CD4-positive, alpha-beta T cell treated with Interleukin-4 for 1 hour (primary cell): ENCODE results near the gene DPP6.
"Not testable (repeated sequence)": the region's sequence is repeated elsewhere in the genome, so short reads cannot be mapped to it uniquely, and the experiment has no call there.

ENCODE experiments used
- DNase-seq, 2 donors: peaks; one replicate each; pipeline ENCODE4 v3.0.0-alpha.2; 2020 to 2022

Gene DPP6

DNA sequence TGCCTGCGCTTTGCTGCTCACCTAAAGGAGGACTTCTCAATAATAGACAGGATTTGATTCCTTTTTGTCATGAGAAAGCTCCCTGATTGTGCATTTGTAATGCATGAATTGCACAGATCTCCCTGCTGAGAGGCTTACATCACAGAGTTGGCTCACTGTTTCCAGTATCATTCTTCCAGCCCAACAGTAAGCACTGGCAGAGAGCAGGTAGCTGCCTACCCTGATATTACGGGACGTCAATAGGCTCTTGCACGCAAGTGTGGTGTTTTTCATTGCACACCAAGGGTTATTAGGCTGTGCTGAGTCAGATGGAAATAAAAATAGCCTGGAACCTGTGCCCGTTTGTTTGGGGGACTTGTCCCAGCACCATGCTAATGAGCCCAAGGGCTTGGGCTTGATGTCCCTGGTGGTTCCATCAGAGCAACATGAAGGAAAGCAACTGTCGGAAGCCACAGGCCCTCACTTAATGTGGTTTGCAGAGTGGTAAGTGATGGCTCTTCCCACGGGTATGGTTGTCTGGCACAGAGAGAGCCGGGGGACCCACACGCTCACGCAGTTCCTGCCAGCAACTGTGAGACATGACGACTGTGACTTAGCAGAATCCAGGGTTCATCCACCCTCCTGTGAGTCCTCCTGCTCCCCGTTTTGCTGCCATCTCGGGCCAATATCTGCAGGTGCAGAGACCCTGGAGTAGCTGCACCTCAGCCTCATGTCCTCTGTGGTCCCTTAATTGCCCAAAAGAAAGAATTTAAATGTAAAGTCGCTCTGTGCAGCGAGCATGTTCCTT lies 20.4 kb downstream of the DPP6 start:
- DNase-seq, result not testable (repeated sequence)

DNA sequence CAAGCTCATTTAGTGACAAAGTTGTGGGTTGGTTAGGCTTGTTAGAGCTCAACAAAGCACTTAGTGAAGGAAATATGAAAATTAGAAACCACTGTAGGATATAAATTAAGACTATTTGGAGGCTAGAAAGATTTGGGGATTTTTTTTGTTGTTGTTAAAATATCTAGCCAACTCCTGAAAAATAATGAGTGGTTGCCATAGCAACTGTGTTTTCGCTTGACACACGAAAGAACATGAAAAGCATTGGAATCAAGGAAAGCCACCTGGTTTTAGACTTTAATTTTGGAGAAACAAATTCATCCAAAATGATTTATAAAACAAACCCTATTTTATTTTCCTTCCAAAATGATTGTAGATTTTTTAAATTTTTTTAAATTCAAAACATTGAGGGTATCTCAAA lies 26.3 kb downstream of the DPP6 start:
- not testable (repeated sequence) for DNase-seq

DNA sequence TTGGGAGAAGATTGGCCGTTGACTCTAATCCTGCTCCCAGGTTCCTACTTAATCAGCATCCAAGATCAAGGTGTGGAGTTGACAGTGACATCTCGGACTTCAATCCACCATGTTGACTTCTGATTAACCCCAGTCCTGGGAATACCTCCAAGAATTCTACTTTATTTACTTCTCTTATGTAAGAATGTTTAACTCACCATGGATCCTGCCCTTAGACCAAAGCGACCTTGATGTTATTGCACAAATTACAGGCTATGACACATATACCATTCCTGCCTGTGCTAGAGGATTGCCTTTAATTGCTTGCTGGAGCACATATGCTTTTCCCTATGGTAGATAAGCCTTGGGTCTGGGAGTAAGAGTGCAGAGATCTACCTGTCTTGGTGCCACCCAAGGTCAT lies 28.1 kb downstream of the DPP6 start:
- DNase-seq, result not testable (repeated sequence)

DNA sequence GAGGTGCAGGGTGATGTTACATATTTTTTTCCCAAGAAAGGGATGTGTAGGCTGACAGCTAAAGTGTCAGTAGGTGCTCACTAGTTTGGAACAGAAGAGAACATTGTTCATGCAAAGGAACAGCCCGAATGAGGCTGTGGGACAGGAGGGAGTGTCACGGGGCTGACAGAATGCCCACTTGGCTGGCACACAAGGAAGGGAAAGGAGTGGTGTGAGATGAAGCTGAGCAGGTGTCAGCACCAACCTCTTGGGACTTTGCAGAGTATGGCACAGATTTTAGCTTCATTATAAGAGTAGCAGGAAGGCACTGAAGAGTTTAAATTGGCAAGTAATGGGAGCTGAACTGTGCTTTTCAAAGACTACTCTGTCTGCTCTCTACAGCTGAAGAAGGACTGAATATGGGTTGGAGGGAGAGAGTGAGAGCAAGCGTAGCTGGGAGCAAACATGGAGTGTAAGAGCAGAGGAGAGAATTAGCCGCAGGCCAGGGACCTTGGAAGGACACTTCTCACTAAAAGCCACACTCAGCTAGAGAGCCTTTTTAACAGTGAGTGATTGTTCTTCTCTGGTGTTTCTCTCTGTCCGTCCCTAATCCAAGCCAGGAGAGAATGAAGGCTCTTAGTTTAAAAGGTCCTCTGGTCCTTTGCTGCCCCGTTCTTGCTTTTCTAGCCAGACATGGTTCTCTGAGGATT lies 35.0 kb downstream of the DPP6 start:
- DNase-seq, result not testable (repeated sequence)

DNA sequence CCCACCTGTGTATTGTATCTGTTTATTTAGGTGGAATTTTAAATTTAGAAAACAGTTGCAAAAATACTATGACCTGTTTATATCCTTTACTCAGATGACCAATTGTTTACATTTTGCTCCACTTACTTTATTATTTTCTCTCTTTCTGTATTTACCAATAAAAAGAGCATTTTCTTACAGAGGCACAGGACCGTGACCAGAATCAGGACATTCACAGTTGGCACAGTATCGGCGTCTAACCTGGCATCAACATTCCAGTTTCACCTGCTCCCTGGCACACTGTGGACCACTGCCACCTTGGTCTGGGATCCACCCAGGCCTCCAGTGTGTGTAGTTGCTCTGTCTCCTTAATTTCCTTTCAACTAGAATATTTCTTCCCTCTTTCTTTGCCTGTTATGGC lies 39.9 kb downstream of the DPP6 start:
- DNase-seq, result not testable (repeated sequence)

DNA sequence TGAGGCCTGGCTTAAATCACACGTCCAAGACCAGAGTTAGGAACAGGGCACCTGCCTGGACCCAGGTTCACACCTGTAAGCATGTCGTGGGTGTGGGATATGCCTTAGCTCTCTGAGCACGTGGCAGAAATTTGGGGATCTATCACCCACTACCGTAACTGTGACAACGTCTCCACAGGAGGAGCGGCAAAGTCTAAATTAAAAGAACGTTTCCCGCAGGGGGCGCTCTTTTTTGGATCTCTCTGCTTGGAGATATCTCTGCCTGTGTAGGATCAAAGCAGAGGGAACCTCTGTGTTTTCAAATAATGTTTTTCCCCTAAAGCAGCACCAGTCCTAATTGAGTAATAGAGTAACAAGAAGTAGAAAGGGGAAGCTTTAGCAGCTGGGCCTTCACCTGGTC lies 43.0 kb downstream of the DPP6 start:
- DNase-seq, result not testable (repeated sequence)

DNA sequence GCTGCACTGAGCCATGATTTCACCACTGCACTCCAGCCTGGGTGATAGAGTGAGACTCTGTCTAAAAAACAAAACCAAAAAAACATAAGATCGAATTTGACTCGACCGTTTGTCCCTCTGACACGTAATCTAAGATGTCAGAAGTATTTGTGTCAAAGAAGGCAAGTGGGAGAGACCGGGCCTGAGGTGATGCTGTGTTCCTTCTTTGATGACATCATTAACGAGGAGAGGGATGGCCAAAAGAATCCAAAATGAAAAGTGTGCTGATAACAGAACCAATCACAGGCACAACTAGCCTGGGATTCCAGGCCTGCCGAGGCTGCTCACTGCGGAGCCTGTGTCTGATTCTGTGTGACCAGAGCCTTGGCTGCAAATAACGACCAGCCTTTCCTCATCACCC lies 52.9 kb downstream of the DPP6 start:
- not testable (repeated sequence) for DNase-seq

DNA sequence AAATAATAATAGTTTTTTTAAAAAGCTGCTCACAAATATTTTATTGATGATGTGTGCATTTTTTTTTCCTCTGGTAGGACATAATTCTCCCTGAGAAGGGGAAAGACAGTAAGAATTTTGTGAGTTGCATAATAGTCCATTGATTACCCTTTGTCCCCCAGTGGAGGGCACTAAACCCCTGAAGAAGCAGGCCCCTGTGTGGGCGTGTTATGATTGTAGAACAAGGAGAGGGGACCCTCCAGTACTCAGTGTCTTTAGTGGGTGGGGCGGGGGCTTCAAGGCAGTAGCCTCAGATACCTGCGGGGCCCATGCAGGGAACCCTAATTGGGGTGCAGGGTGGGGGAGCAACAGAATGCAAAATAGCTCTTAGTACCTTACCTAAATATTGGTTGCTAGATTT lies 57.4 kb downstream of the DPP6 start:
- DNase-seq, result not testable (repeated sequence)

DNA sequence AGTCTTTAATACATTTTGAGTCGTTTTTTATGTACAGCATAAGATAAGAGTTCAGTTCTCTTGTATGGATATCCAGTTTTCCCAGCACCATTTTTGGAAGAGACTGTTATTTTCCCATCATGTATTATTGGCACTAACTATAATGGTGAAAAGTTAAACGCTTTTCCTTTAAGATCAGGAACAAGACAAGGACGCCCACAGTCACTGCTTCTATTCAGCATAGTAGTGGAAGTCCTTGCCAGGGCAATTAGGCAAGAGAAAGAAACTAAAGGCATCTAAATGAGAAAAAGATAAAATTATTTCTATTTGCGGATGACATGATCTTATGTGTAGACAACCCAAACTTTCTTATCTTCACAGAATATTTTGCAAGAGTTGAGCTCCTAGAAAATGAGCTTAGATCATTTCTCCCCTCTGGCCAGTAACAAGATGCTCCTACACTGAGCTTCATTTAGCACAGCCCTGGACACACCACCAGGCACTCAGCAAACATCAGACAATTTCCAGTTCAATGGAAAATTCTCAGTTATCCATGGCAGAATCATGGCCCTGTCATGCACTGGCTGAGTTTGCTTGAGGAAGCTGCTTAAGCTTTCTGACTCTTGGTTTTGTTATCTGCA lies 61.6 kb downstream of the DPP6 start:
- DNase-seq, result not testable (repeated sequence)

DNA sequence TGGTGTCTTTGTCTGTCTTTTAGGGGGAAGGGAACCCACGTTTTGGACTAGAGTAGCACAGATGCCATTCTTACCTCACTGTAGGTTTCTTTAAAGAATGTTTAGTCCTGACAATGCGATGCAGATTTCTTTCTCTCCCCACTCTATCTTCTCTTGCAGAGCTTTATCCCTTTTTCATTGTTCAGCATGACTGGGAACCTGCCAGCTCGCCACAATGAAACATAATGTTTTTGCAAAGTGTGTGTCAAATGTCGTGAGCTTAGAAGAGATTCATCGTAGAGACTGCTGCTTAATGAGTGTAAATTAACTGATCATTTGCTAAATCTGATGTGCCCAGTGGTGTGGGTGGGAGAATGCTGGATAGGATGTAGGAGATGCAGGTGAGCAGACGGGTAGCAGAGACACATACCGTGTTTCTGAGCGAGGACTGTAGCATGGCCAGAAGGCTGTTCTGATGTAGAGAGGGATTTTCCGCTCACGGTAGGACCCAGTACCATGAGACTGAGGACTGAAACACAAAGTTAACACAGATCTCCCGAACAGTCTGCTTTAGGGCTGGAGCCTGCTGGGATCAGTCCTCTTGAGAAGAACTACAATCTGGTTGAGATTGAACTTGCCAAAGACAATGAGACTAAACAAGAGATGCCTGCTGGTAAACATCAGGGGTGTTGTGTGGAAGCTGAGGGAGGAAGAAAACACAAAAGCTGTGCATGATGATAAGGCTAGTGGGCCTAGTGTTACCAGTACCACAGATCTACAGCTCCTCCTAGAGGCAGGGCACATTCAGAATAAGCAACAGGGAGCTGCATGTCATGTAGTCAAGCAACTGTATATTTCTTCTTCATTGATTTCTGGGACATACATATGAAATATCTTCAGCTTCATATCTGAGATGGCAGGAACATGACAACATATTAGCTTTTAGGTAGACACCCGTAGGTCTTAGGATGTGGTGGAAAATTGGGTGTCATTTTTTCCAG lies 65.5 kb downstream of the DPP6 start:
- DNase-seq, result not testable (repeated sequence)

DNA sequence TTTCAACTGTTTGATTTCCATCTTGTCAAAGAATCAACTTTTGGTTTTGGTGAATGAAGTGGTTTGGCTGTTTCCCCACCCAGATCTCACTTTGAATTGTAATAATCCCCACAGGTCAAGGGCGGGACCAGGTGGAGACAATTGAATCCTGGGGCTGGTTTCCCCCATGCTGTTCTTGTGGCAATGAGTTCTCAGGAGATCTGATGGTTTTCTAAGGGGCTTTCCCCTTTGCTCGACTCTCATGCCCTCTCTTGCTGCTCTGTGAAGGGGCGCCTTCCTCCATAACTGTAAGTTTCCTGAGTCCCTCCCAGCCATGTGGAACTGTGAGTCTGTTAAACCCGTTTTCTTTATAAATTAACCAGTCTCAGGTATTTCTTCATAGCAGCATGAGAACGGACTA lies 68.6 kb downstream of the DPP6 start:
- not testable (repeated sequence) for DNase-seq

DNA sequence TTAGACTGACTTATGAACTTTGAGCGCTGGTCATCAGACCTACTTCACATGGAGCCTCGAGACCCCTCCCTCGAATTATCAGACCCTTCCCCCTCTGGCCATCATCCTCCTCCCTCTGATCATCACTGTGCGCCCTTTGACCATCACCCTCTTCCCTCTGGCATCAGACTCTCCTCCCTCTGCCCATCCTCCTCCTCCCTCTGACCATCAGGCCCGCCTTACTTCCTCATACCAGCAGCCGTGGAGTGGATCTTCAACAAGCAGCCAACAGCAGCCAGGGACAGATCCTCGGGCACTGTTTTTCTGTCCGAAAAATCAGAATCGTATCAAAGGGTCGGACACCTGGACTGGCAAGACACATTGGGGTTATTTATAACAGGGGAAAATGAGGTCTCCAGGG lies 70.5 kb downstream of the DPP6 start:
- DNase-seq, result not testable (repeated sequence)

DNA sequence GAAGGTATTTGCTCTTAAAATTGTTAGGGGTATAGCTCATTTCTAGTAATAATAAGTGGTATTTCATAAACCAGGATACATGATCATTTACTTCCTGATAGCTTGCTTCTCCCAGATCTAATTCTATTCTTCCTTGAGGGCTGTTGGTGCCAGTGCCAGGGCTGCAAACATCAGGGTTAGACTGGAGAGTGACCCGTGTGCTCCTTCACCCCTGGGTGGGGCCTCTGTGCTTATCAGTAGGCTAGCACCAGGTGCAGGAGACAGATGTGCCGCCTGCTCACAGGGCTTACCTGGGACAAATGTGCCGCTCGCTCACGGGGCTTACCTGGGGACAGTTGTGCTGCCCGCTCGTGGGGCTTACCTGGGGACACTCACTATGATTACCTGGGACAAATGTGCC lies 71.2 kb downstream of the DPP6 start:
- not testable (repeated sequence) for DNase-seq

DNA sequence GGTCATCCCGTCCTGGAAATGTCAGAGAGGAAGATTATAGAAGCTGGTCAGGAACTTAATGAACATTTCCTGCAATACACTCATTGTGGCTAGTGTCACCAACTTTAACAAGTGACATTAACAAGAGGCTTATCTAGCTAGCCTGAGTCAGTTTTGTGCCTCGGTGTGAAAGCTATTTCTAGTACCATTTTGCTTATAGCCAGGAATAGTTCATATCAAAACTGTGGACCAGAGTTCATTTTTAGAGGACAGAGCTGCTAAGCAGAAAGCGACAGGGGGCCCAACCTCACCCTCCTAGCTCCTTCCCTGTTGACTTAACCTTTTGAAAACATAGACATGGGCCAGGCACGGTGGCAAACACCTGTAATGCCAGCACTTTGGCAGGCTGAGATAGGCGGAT lies 76.9 kb downstream of the DPP6 start:
- not testable (repeated sequence) for DNase-seq

DNA sequence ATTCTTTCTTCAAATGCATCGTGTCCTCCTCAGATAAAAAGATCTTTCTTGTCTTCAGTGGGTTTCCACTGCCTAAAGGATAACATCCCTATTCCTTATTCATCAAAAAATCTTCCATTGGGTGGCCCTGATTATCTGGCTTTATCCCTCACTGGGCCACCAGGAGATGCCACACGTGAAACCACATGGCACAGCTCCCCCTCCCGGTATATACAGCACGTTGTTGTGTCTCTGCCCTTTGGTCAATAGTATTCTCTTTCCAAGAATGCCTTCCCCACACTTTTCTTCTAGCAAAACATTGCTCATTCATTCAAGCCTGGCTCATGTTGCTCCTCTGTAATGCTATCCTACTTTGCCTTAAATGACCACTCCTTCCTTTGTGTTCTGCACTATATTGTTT lies 80.4 kb downstream of the DPP6 start:
- not testable (repeated sequence) for DNase-seq

DNA sequence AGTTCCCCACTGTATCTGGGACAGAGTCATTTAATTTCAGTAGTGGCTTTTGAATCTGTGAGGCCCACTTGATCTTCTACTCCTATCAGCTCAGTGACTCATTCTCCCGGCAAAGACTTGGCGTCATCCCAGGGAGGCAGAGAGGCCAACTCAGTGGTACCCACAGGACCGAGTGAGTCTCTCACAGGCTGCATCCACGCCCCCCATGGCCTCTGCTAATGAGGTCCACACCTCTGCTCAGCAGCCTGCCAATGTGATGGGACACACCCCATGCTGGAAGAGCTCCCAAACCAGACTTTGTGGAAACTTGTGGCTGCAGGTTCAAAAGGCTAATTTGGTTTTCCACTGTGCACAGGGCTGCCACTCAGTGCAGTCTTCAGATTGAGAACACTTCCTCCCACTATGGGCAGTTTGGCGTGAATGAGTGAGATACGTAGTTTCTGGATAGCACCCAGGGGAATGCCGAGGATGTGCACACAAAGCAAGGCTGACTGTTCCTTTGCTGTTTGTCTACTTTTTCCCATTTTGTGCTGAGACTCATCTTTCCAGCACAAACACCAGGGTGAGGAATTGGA lies 81.6 kb downstream of the DPP6 start:
- DNase-seq, result not testable (repeated sequence)

DNA sequence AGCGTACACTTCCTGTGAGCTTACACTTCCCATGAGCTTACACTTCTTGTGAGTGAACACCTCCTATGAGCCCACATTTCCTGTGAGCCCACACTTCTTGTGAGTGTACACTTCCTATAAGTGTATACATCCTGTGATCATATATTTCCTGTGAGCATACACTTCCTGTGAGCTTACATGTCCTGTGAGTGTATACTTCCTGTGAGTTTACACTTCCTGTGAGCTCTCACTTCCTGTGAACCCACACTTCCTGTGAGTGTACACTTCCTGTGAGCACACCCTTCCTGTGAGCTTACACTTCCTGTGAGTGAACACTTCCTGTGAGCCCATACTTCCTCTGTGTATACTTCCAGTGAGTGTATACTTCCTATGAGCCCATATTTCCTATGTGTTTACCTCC lies 82.5 kb downstream of the DPP6 start:
- DNase-seq, result not testable (repeated sequence)

DNA sequence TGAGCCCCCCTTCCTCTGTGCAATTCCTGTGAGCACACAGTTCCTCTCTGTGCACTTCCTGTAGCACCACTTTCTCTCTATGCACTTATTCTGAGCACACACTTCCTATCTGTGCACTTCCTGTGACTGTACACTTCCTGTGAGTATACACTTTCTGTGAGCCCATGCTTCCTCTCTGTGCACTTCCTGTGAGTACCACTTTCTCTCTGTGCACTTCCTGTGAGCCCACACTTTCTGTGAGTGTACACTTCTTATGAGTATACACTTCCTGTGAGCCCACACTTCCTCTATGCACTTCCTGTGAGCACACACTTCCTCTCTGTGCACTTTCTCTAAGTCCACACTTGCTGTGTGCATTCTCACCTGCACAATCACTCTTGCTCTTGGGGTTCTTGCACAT lies 83.4 kb downstream of the DPP6 start:
- DNase-seq, result not testable (repeated sequence)

DNA sequence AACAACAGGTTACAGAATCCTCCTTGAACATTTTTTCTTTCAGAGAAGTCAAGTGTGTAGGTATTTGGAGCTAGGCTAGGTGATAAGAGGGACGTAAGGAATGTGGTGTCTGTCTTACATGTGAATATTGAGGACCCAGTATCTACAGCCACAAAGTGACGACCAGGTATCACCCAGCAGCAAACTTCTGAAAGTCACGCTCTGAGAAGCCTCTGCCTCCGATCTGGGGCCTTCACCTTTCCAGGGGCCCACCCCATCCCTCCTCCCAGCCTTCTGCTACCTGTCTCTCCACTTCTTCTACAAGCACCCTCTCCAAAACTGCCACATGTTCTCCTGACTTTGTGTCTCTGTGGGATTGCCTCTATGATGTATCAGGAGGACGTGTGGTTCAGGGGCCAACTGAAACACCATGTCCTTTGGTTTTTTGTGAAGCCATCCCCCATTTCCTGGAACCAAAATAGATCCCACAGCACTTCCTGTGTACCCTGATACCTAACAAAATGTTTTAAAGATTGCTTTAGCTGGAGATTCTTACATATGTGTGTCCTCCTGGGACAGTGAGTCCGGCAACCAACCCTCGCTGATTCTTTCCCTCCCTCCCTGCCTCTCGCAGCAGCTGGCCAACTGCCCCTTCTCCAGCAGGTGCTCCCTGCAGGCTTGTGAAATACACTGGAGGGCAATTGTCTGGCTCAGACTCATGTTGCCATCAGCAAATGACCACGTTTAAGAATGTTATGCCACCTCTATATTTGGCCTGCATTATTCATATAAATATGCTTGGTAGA lies 93.9 kb downstream of the DPP6 start:
- not testable (repeated sequence) for DNase-seq

DNA sequence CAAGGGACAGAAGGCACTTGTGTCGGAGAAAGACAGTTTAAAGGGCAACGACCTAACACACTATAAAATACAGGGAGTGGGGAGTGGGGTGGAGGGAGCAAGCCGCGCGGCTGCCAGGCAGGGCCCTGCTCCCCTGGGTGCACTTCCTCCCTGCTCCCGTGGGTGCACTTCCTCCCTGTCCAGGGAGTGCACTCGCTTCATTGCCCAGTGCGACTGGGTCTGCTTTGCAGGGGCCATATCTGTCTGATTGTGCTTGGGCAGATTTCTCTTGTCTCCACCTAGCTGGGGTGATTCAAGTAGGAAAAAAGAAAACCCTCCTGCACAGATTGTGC lies 94.5 kb downstream of the DPP6 start:
- not testable (repeated sequence) for DNase-seq

DNA sequence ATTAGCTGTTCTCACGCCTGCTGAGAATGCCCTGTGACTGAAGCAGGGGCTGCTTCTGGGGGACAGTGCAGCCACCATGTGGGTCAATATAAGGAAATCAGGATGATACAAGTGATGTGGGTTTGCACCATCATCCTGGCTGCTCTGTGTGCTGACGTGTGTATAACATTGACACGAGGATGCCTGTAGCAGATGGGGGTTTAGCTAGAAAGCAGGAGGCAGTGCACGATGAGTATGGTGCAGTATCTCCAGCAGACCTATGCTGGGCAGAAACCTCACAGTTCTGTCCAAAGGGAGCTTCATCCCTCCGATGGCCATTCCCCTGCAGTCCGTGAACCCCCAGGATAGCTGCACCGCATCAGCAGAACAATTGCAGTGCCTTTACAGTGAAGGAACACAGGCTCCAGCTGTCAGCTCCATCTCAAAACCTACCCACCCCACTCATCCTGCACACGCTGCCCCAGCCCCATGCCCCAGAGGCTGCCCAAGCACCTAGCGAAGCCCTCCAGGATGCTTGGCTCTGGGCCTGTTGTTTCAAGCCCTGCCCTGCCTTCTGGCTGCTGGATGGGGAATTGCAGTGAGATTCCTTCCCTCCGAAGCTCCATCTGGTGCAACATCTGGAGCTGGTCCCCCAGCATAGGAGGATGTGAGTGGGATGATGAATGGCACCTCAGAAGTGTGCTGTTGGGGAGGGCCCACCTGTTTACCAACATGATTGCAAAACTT lies 96.8 kb downstream of the DPP6 start:
- DNase-seq, result not testable (repeated sequence)
